Left ventricle myocardium superior (tissue), 1 donor: Measurements from ENCODE around the gene ARHGAP9. TPM values are rescaled to one million over a fixed set of nuclear protein-coding genes. Genes with fewer than 3 reads are reported as not detected.
"Not testable (repeated sequence)": the region's sequence is repeated elsewhere in the genome, so short reads cannot be mapped to it uniquely, and the experiment has no call there.

Source experiments
- ATAC-seq: fragments of 200-7000 bp; cut with Tn5 transposase; one replicate; pipeline ENCODE4 v1.9.1; 2020; ENCODE audit warnings: mild to moderate bottlenecking, moderate library complexity
- DNase-seq: peaks from one replicate; pipeline ENCODE4 v3.0.0-alpha.2; 2020
- intact Hi-C: fragments of 100-400 bp; cut with micrococcal nuclease; formaldehyde crosslinking; loops from one replicate; pipeline ENCODE4 v1.11.0; 2022
- microRNA-seq: library from miRNA; unstranded; fragments of <30 nt; microRNA quantifications from one replicate; pipeline ENCODE4 v1.2.0, GENCODE V29; 2020; ENCODE audit warnings: borderline number of aligned reads
- total RNA-seq: library from RNA; stranded (reverse); fragmentation: NEBNext Ultra II Directional; extraction: Animal tissue kit (Norgen Biotek cat#: 25700); gene quantifications from one replicate; pipeline ENCODE4 v1.2.1, GENCODE V29; 2021
- donor health status: DM: no; HTN: yes; CAD: no; lungs with severe emphysema.

The ARHGAP9 gene
- total RNA-seq, 1 donor from 2014 or later = 5.7 TPM

- ATAC-seq, DNase-seq, intact Hi-C loops: not testable (repeated sequence)
Measured at GRCh38 chr12:57426948-57427347, 52.7 kb downstream of the ARHGAP9 start.

Small RNA genes lying within 50 kb of the gene (microRNA-seq; reads per million reads assigned to microRNA genes)
- gene MIR616 (not detected), gene MIR6758 (not detected)

Other genes with a start within 250 kb of the ARHGAP9 start
- gene STAC3, start 228.7 kb downstream of the ARHGAP9 start, total RNA-seq = 1.4 TPM
- gene R3HDM2, start 48.8 kb downstream of the ARHGAP9 start, total RNA-seq = 54.4 TPM
- gene INHBC, start 45.1 kb downstream of the ARHGAP9 start, total RNA-seq = not detected
- gene INHBE, start 24.6 kb downstream of the ARHGAP9 start, total RNA-seq = not detected
- 0.37 TPM for gene GLI1, start 20.1 kb downstream of the ARHGAP9 start, total RNA-seq
- 72.7 TPM for gene MARS1, start 8.2 kb upstream of the ARHGAP9 start, total RNA-seq
- gene DDIT3, start 40.6 kb upstream of the ARHGAP9 start, total RNA-seq = 22.2 TPM
- gene MBD6, start 43.0 kb upstream of the ARHGAP9 start, total RNA-seq = 35.2 TPM
- 89.2 TPM for gene DCTN2, start 67.3 kb upstream of the ARHGAP9 start, total RNA-seq
- 0.12 TPM for gene KIF5A, start 70.2 kb upstream of the ARHGAP9 start, total RNA-seq
- 11.9 TPM for gene PIP4K2C, start 111.3 kb upstream of the ARHGAP9 start, total RNA-seq
- gene DTX3, start 125.0 kb upstream of the ARHGAP9 start, total RNA-seq = 21.4 TPM
- 11.9 TPM for gene ARHGEF25, start 131.6 kb upstream of the ARHGAP9 start, total RNA-seq
- gene B4GALNT1, start 153.3 kb upstream of the ARHGAP9 start, total RNA-seq = 5.1 TPM
- gene OS9, start 214.3 kb upstream of the ARHGAP9 start, total RNA-seq = 104 TPM